Glutamatergic neuron (in vitro differentiated cells): ENCODE data around the gene IL10RB. TPM values are rescaled to one million over a fixed set of nuclear protein-coding genes. Genes with fewer than 3 reads are reported as not detected.

Experiments used
- DNase-seq: peaks from one replicate; pipeline ENCODE4 v3.0.0; 2022
- H3K27ac Mint-ChIP-seq: one replicate; pipeline ENCODE4 v1.8.0; 2020; ENCODE audit warnings: mild to moderate bottlenecking, mixed read lengths, inconsistent platforms; ENCODE audit not compliant: unreplicated experiment
- H3K27me3 Mint-ChIP-seq: one replicate; pipeline ENCODE4 v1.8.0; 2020; ENCODE audit warnings: mild to moderate bottlenecking, moderate library complexity, mixed read lengths, inconsistent platforms; ENCODE audit not compliant: unreplicated experiment
- H3K36me3 Mint-ChIP-seq: one replicate; pipeline ENCODE4 v1.8.0; 2020; ENCODE audit warnings: mild to moderate bottlenecking, mixed read lengths, inconsistent platforms; ENCODE audit not compliant: unreplicated experiment
- H3K4me1 Mint-ChIP-seq: one replicate; pipeline ENCODE4 v1.8.0; 2020; ENCODE audit warnings: mild to moderate bottlenecking, low read depth, mixed read lengths, inconsistent platforms; ENCODE audit not compliant: unreplicated experiment
- H3K4me3 Mint-ChIP-seq: one replicate; pipeline ENCODE4 v1.8.0; 2020; ENCODE audit warnings: mild to moderate bottlenecking, mixed read lengths, inconsistent platforms; ENCODE audit not compliant: unreplicated experiment
- H3K9me3 Mint-ChIP-seq: one replicate; pipeline ENCODE4 v1.8.0; 2020; ENCODE audit warnings: mild to moderate bottlenecking, moderate library complexity, mixed read lengths, inconsistent platforms; ENCODE audit not compliant: unreplicated experiment
- total RNA-seq: library from RNA; stranded (reverse); fragmentation: NEBNext Ultra II Directional; extraction: Animal tissue kit (Norgen Biotek cat#: 25700); gene quantifications from one replicate; pipeline ENCODE4 v1.2.1, GENCODE V29; 2021; ENCODE audit not compliant: unreplicated experiment
- TF ChIP-seq, protein P1 (sequence below): fragments of 200-600 bp; sonication (generic); IDR thresholded peaks from one replicate; pipeline ENCODE4 v1.5.0; 2021; ENCODE audit not compliant: partially characterized antibody, unreplicated experiment

IL10RB gene
- total RNA-seq, 1 donor from 2014 or later, result 4.7 TPM

DNA sequence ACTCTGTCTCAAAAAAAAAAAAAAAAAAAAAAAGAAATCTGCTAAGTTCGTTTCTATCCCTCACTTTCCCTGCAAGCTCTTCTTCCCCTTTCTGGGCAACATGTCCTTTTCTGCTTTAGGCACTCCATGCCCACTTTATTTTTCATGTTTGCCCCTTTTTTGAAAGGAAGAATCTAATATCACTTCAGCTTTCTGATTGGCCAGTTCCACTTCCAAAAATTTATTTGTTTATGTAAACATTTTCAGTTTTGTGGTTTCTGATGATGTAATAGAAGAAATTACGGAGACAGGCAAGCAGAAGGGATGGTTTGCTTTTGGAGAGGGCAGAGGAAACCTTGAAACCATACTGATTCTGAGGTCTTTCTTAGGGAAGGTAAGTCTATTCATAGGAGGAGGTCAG lies 73.8 kb downstream of the IL10RB start:
- no peak overlapping the region for H3K27ac Mint-ChIP-seq
- H3K4me1 Mint-ChIP-seq, result no peaks in the 10 kb centered on the region
- peaks cover 5% of the 10 kb centered on the region for H3K36me3 Mint-ChIP-seq
- TF ChIP-seq, protein P1, sequence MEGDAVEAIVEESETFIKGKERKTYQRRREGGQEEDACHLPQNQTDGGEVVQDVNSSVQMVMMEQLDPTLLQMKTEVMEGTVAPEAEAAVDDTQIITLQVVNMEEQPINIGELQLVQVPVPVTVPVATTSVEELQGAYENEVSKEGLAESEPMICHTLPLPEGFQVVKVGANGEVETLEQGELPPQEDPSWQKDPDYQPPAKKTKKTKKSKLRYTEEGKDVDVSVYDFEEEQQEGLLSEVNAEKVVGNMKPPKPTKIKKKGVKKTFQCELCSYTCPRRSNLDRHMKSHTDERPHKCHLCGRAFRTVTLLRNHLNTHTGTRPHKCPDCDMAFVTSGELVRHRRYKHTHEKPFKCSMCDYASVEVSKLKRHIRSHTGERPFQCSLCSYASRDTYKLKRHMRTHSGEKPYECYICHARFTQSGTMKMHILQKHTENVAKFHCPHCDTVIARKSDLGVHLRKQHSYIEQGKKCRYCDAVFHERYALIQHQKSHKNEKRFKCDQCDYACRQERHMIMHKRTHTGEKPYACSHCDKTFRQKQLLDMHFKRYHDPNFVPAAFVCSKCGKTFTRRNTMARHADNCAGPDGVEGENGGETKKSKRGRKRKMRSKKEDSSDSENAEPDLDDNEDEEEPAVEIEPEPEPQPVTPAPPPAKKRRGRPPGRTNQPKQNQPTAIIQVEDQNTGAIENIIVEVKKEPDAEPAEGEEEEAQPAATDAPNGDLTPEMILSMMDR, result no peak
- H3K27me3 Mint-ChIP-seq, result no peaks in the 10 kb centered on the region
- no peak overlapping the region for H3K4me3 Mint-ChIP-seq
- no peak for DNase-seq
- no peaks in the 10 kb centered on the region for H3K9me3 Mint-ChIP-seq

GRCh38 chr21:33345751-33346238 lies 79.6 kb downstream of the IL10RB start:
- TF ChIP-seq, protein P1, result no peak
- H3K4me3 Mint-ChIP-seq, result no peak overlapping the region
- H3K4me1 Mint-ChIP-seq, result no peaks in the 10 kb centered on the region
- no peak overlapping the region for H3K27ac Mint-ChIP-seq
- H3K27me3 Mint-ChIP-seq, result no peaks in the 10 kb centered on the region
- no peak for DNase-seq
- H3K36me3 Mint-ChIP-seq, result peaks cover 10% of the 10 kb centered on the region
- no peaks in the 10 kb centered on the region for H3K9me3 Mint-ChIP-seq

Other genes starting within 250 kb of the IL10RB start
- gene OLIG2, start 240.4 kb upstream of the IL10RB start, total RNA-seq, result 21.4 TPM
- gene OLIG1, start 196.2 kb upstream of the IL10RB start, total RNA-seq, result 14.2 TPM
- 6.9 TPM for gene IFNAR2, start 36.4 kb upstream of the IL10RB start, total RNA-seq
- 17.7 TPM for gene IFNAR1, start 58.6 kb downstream of the IL10RB start, total RNA-seq
- 9.6 TPM for gene IFNGR2, start 137.0 kb downstream of the IL10RB start, total RNA-seq
- 37.5 TPM for gene TMEM50B, start 213.6 kb downstream of the IL10RB start, total RNA-seq
- 5.3 TPM for gene DNAJC28, start 225.3 kb downstream of the IL10RB start, total RNA-seq